Measurements from ENCODE around the gene VCAN.

Gene VCAN

DNA sequence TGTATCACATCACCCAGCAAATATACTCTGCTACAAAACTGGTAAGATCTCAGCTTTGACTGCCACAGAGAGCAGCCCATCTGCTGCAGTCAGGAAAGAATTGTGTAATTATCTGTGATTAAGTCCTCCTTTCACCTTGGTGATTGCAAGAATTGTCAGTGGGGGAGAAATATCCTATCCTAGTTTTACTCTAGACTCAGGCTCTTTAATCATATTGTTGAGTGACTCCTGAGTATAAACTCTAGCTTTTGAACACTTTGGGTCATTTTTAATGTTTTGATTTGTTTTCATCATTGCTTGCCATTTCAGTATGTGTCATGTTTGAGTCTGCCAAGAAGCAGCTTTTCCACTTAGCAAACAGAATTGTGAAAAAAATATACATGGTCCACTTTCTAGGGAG, 32.1 kb downstream of the VCAN start:
- DNase-seq: no peak

DNA sequence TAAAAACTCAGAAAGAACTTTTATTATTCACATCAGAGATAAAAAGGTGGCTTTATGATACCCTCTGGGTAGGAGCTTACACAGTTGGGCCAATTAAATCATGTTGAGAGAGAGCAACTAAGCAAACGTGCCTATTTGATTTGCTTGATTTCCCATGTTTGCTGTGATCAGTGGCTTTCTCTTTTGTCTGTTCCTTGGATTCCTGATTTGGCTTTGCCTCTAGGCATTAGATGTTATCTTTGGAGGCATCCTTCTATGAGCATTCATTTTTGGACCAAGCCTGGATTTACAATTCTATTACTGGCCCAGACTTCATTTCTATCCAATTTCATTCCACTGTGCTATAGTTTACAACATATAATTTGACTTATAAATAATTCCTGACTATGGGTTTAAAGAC, 35.9 kb downstream of the VCAN start:
- no peak for DNase-seq

DNA sequence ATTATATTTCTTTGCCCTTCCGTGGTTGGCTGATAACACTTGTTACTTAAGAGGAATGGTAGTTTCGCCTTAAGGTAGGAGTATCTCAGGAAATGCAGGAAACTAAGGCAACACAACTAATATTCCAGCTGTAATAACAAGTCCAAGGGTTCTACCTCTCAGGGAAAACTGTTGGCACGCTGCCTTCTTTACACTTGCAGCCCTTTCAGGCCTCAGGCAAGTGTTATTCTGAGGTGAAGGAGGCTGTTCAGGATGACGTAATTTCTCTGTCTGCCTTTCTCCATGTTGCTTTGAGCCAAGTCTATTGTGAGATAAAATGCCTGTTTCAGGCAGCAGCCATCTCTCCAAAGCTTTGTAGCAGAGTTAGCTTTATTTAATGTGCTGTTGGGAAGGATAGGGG, 38.0 kb downstream of the VCAN start:
- no peak for DNase-seq

DNA sequence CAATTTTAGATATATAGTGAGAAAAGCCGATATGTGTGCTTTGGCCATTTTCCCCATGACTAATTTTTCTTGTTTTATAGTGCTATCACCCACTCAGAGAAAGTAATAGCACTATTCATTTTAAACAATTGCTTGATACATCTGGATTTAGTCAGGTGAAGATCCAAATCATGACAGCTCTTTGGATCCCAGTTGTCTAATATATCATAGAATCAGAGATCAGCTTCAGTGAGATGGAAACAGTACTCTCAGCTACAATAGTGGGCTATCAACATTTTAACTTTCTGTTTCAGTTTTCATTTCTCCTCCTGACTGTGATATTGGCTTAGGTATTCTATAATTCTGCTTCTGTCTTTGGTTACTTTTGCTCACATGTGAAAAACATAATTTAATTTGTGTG, 38.7 kb downstream of the VCAN start:
- DNase-seq: no peak

DNA sequence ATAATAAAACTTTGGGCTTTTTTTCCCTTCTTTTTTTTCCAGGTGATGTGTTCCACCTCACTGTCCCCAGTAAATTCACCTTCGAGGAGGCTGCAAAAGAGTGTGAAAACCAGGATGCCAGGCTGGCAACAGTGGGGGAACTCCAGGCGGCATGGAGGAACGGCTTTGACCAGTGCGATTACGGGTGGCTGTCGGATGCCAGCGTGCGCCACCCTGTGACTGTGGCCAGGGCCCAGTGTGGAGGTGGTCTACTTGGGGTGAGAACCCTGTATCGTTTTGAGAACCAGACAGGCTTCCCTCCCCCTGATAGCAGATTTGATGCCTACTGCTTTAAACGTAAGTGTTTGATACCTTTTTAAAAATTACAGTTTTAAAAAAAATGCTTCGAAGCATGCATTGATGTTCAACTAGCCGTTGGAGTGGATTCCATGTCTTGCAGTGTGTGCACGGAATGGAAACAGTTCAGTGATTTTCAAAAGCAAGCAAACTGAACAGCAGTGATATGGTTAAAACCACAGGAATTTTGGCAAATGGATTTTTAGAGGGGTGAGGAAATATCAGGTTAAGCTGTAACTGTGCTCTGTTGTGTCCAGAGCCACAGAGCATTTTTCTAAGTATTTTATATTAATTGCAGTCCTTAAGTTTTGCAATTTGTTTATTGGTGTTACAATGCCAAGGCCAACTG, 40.7 kb downstream of the VCAN start:
- DNase-seq: no peak

DNA sequence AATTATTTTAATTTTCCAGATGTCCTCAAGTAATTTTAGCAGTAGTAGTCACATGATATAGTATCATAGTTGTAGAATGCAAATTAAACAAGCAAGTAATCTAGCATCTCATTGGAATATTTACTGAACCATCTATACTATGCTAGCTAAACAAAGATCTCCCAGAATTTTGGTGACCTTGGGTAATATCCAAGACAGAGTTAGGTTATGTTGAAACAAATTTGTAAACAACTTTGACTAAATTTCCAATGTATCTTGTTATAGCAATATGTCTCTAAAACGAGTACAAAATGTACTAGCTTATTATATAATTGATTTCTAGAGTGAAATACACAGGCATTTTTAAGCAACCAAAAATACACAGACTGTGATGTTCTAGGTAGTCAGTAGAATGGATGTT, 41.5 kb downstream of the VCAN start:
- no peak for DNase-seq

DNA sequence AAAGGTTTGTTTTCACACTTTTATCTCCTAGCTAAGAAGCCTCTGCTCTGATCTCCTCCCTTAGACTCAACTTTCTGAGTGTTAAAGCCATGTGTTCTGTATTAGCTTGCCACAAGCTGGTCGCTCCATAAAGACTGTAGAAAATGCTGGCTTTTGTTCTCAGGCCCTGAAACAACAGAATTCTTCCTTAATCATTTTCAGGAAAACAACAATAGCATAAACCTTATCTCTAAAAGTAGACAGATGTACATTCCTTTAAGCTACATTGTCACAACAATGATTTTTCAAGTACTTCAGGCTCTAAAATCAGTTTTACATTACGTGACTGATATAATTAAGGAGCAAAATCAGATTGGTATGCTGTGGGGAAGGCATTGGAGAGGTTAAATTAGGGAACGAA, 41.9 kb downstream of the VCAN start:
- no peak for DNase-seq

DNA sequence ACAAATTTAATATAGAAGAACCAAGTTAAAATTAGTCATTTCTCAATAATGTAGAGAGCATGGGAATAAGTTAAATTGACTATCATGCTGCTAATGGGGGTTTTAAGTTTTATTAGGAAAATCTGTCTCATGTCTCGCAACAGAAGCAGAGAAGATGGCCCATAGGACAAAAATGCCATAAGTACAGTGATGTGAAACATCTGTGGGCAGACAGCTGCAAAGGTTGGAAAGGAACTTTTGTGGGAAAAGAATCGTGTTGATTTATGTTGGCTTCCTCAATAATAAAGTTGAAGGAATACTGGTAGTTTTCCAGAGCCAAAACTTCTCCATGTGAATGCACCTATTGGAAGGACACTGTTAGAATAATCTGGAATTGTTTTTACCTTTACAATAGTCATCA, 44.8 kb downstream of the VCAN start:
- peak; percentile 60 for DNase-seq

DNA sequence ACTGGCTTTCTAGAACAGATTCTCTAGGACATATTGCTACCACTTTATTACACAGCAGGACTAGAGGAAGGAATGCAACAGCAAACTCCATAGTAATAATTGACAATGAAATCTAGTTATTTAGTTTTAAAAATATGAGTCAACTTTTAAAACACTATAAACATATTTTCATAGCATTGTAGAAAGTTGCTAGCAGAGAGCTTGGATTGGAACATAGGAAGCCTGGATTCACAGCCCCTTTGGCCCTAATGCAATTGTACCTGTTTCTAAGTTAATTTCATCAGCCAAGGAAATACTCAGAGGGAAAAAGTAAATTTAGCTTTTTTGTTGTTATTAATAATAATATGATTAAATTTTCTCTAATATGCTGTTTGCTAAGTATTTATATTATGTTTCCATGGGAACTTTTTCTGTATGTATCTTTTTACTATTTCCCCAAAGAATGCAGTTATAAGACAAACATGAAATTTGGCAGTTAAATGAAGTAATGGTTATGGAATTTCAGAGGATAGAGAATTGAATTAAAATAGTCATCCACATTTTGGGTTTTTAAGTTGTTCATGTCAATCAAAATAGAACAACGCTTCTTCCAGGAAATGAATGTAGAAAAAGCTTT, 45.6 kb downstream of the VCAN start:
- DNase-seq: no peak

DNA sequence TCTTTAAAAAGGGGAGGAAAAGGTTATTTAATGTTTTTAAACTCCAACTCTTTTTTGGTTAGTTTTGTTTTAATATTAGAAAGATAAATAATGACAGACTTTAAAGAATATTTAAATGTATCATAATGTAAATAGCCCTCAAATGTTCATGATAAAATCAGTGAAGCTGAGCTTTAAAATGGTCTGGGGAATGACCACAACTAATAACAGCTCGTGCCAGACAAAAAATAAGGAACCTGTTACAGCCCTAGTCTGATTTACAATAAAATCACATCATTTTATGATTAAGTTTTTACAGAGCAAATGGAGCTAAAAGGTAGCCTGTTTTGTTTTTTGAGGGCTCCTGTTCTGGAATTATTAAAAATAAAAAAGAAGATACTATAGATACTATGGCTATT, 46.1 kb downstream of the VCAN start:
- DNase-seq: no peak

DNA sequence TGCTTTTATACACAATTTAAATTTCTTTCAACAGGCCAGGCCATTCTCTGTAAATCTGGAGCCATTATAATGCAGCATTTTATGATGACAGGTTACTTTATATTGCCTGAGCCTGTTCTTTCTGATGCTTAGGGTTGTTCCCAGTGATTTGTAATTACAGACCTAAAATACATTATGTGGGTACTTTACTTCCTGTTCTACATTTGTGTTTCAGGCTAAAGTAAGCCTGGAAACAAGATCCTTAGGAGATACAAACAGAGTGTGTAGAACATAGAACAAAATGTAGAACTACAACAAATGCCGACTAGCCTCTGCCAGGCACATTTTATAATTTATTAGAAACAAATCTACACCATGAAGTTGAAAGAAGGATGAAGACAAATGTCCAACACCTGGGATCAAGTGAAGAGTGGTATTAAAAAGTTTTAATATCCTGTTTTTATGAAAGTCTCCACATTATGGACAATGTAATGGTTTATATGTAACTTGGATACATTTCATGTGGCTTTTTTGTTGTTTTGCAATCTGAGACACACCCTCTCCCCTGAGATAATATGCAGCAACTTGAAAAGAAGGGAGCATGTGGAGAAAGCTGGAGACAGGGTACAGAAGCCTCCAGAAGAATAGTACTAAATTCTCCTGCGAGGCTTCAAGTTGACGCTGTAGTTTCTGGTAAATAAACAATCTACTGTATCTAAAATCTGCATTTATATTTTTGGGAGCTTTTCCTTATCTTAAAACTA, 46.9 kb downstream of the VCAN start:
- DNase-seq: no peak

DNA sequence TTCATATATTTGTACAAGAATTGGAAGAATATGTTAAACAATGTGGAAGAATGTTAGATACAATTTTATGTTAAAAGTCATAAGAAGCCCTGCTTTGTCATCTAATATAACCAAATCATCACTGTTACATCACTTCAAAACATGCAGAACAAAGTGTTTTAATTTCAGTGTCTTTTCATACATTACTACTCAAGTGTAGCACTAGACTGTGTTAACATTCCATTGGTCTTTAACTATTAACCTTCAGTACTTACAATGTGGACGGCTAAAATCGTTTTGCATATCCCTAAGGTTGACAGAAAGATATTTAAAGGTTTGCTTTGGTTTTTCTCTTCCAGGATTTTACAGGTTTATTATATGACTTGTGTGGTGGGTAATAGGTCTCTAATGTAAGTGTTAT, 50.9 kb downstream of the VCAN start:
- DNase-seq: no peak

DNA sequence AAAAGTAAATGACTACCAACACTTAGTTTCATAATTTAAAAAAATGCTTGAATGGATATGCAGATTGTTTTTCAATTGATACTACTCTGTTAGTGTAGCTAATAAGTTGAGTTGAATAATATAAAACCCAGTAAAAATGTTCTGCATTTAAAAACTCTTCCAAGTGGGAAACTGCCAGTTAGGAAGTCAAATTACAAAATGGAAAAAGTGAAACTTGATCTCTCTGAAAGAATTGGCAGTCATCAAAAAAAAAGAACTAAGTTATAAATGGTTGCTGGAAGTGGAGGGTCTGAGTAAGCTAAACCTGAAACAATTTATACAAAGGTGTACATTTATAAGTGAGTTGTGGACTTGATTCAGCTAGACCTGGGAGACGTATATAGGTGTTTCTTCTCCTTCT, 52.4 kb downstream of the VCAN start:
- no peak for DNase-seq

DNA sequence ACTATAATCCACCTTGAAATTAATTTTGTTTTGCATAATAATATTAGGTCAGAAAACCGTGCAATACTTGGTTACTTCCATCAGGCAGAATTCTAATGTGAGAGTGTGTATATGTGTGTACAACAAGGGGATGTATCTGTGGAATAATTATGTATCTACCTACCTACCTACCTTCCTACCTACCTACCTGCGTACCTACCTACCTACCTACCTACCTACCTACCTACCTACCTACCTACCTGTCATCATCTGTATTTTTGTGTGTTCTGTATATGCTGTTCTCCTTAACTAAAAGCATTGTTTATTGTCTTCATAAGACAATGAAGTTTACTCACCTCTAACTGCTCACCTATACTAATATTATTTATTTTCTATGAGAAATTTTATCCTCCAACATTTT, 52.8 kb downstream of the VCAN start:
- DNase-seq: no peak

DNA sequence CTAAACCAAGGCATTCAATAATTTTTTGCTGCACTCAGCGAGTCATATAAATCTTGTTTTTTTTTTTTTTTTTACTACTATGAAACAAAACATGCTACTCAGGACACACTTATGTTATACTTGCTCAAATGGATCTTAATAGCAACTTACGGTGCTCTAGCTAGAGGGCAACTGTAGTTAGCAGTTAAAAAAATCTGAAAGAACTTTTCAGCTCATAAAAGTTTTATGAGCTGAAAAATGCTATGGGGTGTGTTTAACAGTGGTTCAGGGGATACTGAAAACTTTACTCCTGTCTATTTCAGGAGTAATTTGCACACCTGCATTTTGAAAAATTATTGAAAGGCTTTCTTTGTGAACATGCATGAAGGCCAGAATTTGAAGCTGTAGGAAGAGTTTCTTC, 53.4 kb downstream of the VCAN start:
- no peak for DNase-seq

DNA sequence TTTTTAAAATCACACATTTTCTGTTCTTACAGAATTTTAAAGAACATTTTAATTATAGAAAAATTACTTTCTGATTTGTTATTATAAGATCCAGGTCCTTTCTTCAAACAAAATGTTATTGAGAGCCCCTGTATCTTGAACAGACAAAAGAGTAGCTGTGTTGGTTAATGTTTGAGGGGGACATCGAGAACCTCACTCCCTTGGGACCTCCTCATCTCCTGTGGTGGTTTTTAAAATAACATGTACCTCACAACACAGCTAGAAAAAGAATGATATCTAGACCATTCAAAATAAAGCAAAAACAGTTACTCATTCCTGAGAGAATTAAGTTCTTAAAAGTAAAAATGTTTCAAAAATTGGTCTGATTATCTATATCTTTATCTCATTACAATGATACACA, 54.7 kb downstream of the VCAN start:
- DNase-seq: no peak

DNA sequence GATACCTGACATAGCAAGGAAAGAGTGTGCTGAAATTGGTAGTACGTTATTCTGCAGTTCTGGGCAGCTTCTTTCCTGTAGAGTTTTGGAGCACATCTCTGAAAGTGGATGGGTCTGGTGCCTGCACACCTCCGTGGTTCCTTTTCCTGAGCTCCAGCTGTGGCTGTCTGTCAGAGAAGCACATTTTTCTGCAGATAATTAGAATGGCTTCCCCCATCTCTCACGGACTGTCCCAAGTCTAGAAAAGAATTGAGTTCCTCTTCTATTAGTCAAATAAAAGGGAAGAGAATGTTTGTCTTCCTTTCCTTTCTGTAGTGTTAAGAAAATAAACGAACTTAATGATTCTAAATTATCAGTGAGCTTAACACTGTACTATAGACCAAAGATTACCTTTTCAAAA, 55.7 kb downstream of the VCAN start:
- DNase-seq: no peak

DNA sequence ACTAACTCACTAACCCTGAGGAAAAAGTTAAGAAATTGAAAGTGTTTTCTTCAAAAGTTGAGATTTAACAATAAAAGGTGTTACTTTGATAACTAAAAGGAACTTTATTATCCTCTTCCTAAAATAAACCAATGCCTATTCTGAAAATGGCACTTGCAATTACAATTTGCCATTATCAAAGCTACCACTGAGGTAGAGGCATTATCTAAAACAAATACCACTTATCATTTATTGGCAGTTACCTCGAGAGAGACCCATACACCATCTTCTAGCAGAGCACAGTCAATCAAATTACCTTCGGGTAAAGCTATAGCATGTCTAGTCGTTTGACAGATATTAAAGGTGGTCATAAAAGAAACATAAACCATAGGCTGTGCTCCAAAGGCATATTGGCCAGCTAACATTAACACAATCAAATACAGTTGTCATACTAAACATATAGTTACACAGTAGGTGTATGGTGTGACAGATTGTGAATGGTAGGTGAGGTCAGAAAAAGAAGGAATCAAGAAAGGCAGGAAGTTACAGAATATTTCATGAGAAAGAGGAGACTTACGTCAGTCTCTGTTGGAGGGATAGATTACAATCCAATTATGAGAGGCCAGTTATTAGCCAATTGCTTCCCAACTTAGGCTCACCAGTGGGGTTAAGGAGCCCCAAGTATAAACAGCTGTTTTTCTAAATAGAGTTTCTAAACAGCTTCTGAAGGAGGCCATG, 56.3 kb downstream of the VCAN start:
- no peak for DNase-seq

DNA sequence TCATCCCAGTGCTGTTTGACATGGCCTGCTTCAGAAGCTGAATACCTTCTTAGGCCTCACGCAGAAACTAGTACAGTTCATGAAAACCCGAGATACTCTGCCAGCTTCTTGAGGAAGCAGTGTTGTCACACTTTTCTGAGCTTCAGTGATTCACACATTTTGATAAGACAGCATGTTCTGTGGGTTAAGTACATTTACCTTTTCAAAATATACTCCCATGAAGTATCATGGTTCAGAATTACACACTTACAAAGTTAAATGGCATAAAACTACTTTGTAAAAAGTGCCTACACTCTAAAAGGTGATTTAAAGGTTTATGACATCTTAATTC, 56.9 kb downstream of the VCAN start:
- no peak for DNase-seq

DNA sequence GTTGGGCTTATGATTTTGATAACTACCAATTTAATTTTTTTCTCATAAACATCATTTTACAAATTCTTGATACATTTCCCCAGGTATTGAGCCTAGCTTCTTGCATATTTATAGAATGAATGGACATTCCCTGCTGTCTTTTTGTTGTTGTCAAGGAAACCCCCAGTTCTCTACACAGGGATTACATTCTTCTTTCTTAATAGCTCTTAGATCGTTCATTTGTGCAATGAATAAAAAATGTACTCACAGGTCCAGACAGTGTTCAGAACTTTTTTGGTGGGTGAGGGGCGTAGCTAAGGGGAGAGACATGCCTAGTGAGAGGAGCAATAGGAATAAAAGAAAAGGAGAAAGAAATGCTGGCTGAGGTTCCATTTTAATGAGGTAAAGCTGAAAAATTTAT, 58.6 kb downstream of the VCAN start:
- no peak for DNase-seq

DNA sequence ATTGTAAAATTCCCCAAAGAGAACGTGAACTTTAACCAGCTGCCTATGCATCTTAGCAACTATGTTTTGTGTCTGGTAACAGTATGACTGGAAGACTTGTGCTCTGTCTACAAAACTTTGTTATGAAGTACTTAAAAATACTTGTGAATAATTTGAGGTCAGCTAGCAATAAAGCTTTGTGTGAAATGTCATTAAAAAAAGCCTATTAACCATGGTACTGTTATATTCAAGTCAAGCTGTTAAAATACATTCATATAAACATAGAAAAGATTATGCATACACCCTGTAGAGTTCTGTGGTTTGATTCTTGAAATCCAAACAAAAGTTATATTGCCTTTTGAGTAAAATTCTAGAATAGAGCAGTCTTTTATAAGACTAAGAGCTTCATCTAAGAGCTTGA, 60.1 kb downstream of the VCAN start:
- DNase-seq: no peak

DNA sequence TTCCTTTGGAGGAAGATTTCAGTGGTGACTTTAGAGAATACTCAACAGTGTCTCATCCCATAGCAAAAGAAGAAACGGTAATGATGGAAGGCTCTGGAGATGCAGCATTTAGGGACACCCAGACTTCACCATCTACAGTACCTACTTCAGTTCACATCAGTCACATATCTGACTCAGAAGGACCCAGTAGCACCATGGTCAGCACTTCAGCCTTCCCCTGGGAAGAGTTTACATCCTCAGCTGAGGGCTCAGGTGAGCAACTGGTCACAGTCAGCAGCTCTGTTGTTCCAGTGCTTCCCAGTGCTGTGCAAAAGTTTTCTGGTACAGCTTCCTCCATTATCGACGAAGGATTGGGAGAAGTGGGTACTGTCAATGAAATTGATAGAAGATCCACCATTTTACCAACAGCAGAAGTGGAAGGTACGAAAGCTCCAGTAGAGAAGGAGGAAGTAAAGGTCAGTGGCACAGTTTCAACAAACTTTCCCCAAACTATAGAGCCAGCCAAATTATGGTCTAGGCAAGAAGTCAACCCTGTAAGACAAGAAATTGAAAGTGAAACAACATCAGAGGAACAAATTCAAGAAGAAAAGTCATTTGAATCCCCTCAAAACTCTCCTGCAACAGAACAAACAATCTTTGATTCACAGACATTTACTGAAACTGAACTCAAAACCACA, 67.4 kb downstream of the VCAN start:
- DNase-seq: no peak

DNA sequence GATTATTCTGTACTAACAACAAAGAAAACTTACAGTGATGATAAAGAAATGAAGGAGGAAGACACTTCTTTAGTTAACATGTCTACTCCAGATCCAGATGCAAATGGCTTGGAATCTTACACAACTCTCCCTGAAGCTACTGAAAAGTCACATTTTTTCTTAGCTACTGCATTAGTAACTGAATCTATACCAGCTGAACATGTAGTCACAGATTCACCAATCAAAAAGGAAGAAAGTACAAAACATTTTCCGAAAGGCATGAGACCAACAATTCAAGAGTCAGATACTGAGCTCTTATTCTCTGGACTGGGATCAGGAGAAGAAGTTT, 67.9 kb downstream of the VCAN start:
- no peak for DNase-seq

DNA sequence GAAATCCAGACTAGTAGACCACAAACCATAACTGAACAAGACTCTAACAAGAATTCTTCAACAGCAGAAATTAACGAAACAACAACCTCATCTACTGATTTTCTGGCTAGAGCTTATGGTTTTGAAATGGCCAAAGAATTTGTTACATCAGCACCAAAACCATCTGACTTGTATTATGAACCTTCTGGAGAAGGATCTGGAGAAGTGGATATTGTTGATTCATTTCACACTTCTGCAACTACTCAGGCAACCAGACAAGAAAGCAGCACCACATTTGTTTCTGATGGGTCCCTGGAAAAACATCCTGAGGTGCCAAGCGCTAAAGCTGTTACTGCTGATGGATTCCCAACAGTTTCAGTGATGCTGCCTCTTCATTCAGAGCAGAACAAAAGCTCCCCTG, 68.6 kb downstream of the VCAN start:
- no peak for DNase-seq
